A549 (cell line): Measurements from ENCODE around the gene NACA.

Experiments
- EP300 ChIP-seq, 2 experiments: fragments of >200 bp; sonication (Bioruptor Twin); formaldehyde crosslinking; IDR thresholded peaks; 2 replicates in 1 of 2; 3 replicates in 1 of 2; pipeline ENCODE4 v1.6.1; 2016 to 2017
- FOXS1 ChIP-seq: fragments of 250-450 bp; sonication (Bioruptor Pico); IDR thresholded peaks from 2 replicates; pipeline ENCODE4 v1.5.0; 2020; ENCODE audit warnings: mild to moderate bottlenecking, moderate library complexity
- PHF8 ChIP-seq: fragments of 200-600 bp; sonication (generic); IDR thresholded peaks from 2 replicates; pipeline ENCODE4 v1.6.1; 2016; ENCODE audit warnings: low read depth, mild to moderate bottlenecking, antibody characterized with exemption, moderate library complexity, borderline replicate concordance
- RAD21 ChIP-seq, 2 experiments: fragments of >200 bp in 1 of 2; sonication (Bioruptor Twin) in 1 of 2; formaldehyde crosslinking in 1 of 2; IDR thresholded peaks in 1 of 2; conservative IDR thresholded peaks in 1 of 2; 2 replicates in 1 of 2; 3 replicates in 1 of 2; pipeline ENCODE4 v1.6.1; 2012 to 2018; ENCODE audit warnings: inconsistent platforms in 1 of 2
- SMC3 ChIP-seq: fragments of >200 bp; sonication (Bioruptor Twin); formaldehyde crosslinking; IDR thresholded peaks from 3 replicates; pipeline ENCODE4 v1.6.1; 2018; ENCODE audit warnings: inconsistent platforms
- TF ChIP-seq, protein P1 (sequence below): fragments of >200 bp; sonication (Bioruptor Twin); formaldehyde crosslinking; IDR thresholded peaks from 3 replicates; pipeline ENCODE4 v1.5.1; 2016
- TF ChIP-seq, protein P2 (sequence below): IDR thresholded peaks from 2 replicates; pipeline ENCODE4 v1.6.1; 2012

DNA sequence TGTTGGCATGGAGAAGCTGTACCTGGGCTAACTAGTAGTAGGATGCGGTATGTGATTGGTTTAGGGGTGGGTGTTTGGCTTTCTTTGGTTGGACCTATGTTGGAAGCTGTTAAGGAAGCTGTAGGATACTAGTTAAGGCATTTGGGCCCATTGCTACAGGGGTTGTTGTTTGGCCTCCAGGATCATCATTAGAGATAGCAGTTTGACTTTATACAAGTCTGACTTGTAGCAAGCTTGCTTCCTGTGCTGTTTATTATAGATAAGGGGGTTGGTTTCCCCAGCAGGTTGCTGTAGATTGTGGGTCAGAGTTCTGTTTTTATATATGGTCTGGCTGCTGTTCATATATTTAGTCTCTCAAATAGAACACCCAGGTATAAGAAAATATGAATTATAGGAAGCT, 28.5 kb upstream of the NACA start:
- no peak for TF ChIP-seq FOXS1 (CRISPR knock-in tag)
- no peak for TF ChIP-seq RAD21 (conservative IDR thresholded peaks at IDR 0.05 in 1 of 2, IDR thresholded peaks at IDR 0.05 in 1 of 2)
- TF ChIP-seq, protein P1, sequence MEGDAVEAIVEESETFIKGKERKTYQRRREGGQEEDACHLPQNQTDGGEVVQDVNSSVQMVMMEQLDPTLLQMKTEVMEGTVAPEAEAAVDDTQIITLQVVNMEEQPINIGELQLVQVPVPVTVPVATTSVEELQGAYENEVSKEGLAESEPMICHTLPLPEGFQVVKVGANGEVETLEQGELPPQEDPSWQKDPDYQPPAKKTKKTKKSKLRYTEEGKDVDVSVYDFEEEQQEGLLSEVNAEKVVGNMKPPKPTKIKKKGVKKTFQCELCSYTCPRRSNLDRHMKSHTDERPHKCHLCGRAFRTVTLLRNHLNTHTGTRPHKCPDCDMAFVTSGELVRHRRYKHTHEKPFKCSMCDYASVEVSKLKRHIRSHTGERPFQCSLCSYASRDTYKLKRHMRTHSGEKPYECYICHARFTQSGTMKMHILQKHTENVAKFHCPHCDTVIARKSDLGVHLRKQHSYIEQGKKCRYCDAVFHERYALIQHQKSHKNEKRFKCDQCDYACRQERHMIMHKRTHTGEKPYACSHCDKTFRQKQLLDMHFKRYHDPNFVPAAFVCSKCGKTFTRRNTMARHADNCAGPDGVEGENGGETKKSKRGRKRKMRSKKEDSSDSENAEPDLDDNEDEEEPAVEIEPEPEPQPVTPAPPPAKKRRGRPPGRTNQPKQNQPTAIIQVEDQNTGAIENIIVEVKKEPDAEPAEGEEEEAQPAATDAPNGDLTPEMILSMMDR: no peak
- no peak for TF ChIP-seq EP300 (IDR thresholded peaks at IDR 0.05)
- TF ChIP-seq, protein P2, sequence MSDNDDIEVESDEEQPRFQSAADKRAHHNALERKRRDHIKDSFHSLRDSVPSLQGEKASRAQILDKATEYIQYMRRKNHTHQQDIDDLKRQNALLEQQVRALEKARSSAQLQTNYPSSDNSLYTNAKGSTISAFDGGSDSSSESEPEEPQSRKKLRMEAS: no peak
- TF ChIP-seq PHF8: no peak
- TF ChIP-seq SMC3: no peak
